ENCODE results near the gene IL15RA. TPM values are rescaled to one million over a fixed set of nuclear protein-coding genes. Genes with fewer than 3 reads are reported as not detected.

The IL15RA gene, protein sequence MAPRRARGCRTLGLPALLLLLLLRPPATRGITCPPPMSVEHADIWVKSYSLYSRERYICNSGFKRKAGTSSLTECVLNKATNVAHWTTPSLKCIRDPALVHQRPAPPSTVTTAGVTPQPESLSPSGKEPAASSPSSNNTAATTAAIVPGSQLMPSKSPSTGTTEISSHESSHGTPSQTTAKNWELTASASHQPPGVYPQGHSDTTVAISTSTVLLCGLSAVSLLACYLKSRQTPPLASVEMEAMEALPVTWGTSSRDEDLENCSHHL
- 16.9 and 18.2 TPM in 2 replicates for total RNA-seq (2013; cell fraction: nucleolus; rRNA removed)
- total RNA-seq (2014; rRNA removed) (14.7 and 15.2 TPM in 2 replicates), total RNA-seq (2014; rRNA removed; fragmentation: Illumina TruSeq; extraction: Trizol) (6.5 and 7.7 TPM in 2 replicates), total RNA-seq (2021) (9.9 and 12.1 TPM in 2 replicates), polyA plus RNA-seq (2011; rRNA removed) (6.5 and 12.0 TPM in 2 replicates), polyA plus RNA-seq (2014; fragmentation: Illumina TruSeq; extraction: Trizol) (7.8 and 9.8 TPM in 2 replicates), polyA plus RNA-seq (2014; fragmentation: Nextera tagmentation; extraction: Ambion mirVana) (1 to 10 TPM; 2.0 to 4.2 TPM), polyA plus RNA-seq (2014; rRNA removed) (13.3 and 14.8 TPM in 2 replicates), polyA plus RNA-seq (2016; fragmentation: Nextera tagmentation; extraction: Ambion mirVana) (10 to 100 TPM; 13.8 to 14.6 TPM), polyA minus RNA-seq (2011; rRNA and poly(A)+ RNA removed) (5.0 and 8.7 TPM in 2 replicates), Bru-seq, nascent RNA (percentile 81 among the genes with signal in this experiment), BruChase-seq, experiment 1, labeled RNA remaining after a 6-hour chase (percentile 71 among the genes with signal in this experiment), BruChase-seq, experiment 2, labeled RNA remaining after a 2-hour chase (percentile 68 among the genes with signal in this experiment)
- 4.5 TPM for polyA plus RNA-seq (2011; ENCODE audit: low read depth)
- 14.3 and 16.3 TPM in 2 replicates for polyA plus RNA-seq (2011; cell fraction: cytosol; rRNA removed)
- 14.8 and 16.5 TPM in 2 replicates for polyA plus RNA-seq (2011; cell fraction: nucleus; rRNA removed)
- polyA plus RNA-seq (2012) = 8.6 and 11.8 TPM in 2 replicates
- polyA minus RNA-seq (2011; cell fraction: cytosol; rRNA and poly(A)+ RNA removed) = 2.7 and 4.3 TPM in 2 replicates
- polyA minus RNA-seq (2011; cell fraction: nucleus; rRNA and poly(A)+ RNA removed) = 1.9 and 4.3 TPM in 2 replicates
- long read RNA-seq, experiment 1, transcript IL15RA-204 (7 exons, 1,626 nt) = major isoform, 5 of 16 reads
- long read RNA-seq, experiment 1, partial matches to known transcripts = 1 of 16 reads
- long read RNA-seq, experiment 1, other reads (novel, unspliced or antisense) = 3 of 16 reads
- long read RNA-seq, experiment 2, partial matches to known transcripts = 3 of 17 reads
- long read RNA-seq, experiment 2, other reads (novel, unspliced or antisense) = 9 of 17 reads

GRCh38 chr10:5977471-5978229, at the start of gene IL15RA:
Gene IL15RA (minus strand): TSS chr10:5977543. CDS start chr10:5977492, 51 bp downstream.
- no peak for DNase-seq (ENCODE audit: low read depth, low spot score)
- peak within 1 kb of the TSS; percentile 95 for H3K4me3 ChIP-seq
- no peak for FAIRE-seq
- no peaks in the 10 kb centered on the region; a peak in 1 of 4 replicates for H3K27me3 ChIP-seq (replicated peaks in 1 of 2; ENCODE audit: control insufficient read depth in 2 of 2, insufficient read depth in 2 of 2, low read length in 1 of 2)
- POLR2A ChIA-PET = interaction anchor here (1.0 to 5.2 kb wide), 6 partner anchors 12 to 166 kb away, joined by 3 to 29 read pairs (median 4); partner anchors contain the start of genes ANKRD16 and FBH1
- H3K9me3 ChIP-seq (replicated peaks; ENCODE audit: control insufficient read depth, insufficient read depth, low read length) = no peaks in the 10 kb centered on the region
- peak within 1 kb of the TSS; percentile 92 for H2AFZ ChIP-seq (ENCODE audit: control insufficient read depth, low read depth, low read length)
- RAD21 ChIA-PET (ENCODE audit: unreplicated experiment) = interaction anchor here (0.8 to 3.3 kb wide), 13 partner anchors 10 to 167 kb away, joined by 3 to 29 read pairs (median 5); partner anchors contain the start of genes ANKRD16, FBH1 and GDI2
- H3K36me3 ChIP-seq (ENCODE audit: control insufficient read depth in 2 of 2, insufficient read depth in 2 of 2, low read length in 1 of 2) = no peaks in the 10 kb centered on the region
- ATAC-seq = peak; percentile 78
- H3K4me1 ChIP-seq (ENCODE audit: control insufficient read depth, insufficient read depth, low read length) = peaks cover 12% of the 10 kb centered on the region
- H3K79me2 ChIP-seq (ENCODE audit: control insufficient read depth, insufficient read depth, low read length) = peaks cover 48% of the 10 kb centered on the region
- no TSS peak for BruUV-seq (replicated peaks)
- in situ Hi-C loops (cut with MboI) (no loop called here), intact Hi-C loops (cut with micrococcal nuclease; ENCODE audit: unreplicated experiment) (loop anchor here (2.0 to 5.0 kb wide), 6 partner anchors 73 to 290 kb away; partner anchors contain the start of genes FBH1, GDI2 and RBM17)
- H3K27ac ChIP-seq (ENCODE audit: control insufficient read depth, insufficient read depth) = peak within 1 kb of the TSS; percentile 88
- H3K4me2 ChIP-seq (ENCODE audit: control insufficient read depth, insufficient read depth) = peak within 1 kb of the TSS; percentile 46
- WGBS (ENCODE audit: insufficient coverage, insufficient replicate concordance, low lambda C conversion rate, missing lambda C conversion rate) = 1% methylated on average over 60 of the region's 80 CpGs
- peak within 1 kb of the TSS; percentile 87 for H3K9ac ChIP-seq (ENCODE audit: control insufficient read depth, insufficient read depth, low read length)
- SMC1A ChIA-PET (ENCODE audit: uncharacterized antibody, unreplicated experiment) = interaction anchor here (0.7 to 2.6 kb wide), 9 partner anchors 10 to 289 kb away, joined by 3 to 17 read pairs (median 4); partner anchors contain the start of genes ANKRD16 and FBH1
- CTCF ChIA-PET = interaction anchor here (0.6 to 4.5 kb wide), 7 partner anchors 10 to 111 kb away, joined by 3 to 25 read pairs (median 7); partner anchors contain the start of genes ANKRD16 and FBH1
- no peaks in the 10 kb centered on the region for H4K20me1 ChIP-seq (ENCODE audit: control insufficient read depth, insufficient read depth)
- TF ChIP-seq, protein P1, sequence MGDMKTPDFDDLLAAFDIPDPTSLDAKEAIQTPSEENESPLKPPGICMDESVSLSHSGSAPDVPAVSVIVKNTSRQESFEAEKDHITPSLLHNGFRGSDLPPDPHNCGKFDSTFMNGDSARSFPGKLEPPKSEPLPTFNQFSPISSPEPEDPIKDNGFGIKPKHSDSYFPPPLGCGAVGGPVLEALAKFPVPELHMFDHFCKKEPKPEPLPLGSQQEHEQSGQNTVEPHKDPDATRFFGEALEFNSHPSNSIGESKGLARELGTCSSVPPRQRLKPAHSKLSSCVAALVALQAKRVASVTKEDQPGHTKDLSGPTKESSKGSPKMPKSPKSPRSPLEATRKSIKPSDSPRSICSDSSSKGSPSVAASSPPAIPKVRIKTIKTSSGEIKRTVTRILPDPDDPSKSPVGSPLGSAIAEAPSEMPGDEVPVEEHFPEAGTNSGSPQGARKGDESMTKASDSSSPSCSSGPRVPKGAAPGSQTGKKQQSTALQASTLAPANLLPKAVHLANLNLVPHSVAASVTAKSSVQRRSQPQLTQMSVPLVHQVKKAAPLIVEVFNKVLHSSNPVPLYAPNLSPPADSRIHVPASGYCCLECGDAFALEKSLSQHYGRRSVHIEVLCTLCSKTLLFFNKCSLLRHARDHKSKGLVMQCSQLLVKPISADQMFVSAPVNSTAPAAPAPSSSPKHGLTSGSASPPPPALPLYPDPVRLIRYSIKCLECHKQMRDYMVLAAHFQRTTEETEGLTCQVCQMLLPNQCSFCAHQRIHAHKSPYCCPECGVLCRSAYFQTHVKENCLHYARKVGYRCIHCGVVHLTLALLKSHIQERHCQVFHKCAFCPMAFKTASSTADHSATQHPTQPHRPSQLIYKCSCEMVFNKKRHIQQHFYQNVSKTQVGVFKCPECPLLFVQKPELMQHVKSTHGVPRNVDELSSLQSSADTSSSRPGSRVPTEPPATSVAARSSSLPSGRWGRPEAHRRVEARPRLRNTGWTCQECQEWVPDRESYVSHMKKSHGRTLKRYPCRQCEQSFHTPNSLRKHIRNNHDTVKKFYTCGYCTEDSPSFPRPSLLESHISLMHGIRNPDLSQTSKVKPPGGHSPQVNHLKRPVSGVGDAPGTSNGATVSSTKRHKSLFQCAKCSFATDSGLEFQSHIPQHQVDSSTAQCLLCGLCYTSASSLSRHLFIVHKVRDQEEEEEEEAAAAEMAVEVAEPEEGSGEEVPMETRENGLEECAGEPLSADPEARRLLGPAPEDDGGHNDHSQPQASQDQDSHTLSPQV (IDR thresholded peaks at IDR 0.05) = 0 out of 2 replicates have a peak, but pooled peaks have one; percentile 34
- TF ChIP-seq SKIL (IDR thresholded peaks at IDR 0.05; ENCODE audit: low read depth, poor library complexity, severe bottlenecking) = no peak
- TF ChIP-seq ZBTB33 (IDR thresholded peaks at IDR 0.05) = no peak
- TF ChIP-seq TCF3 (IDR thresholded peaks at IDR 0.05; ENCODE audit: borderline replicate concordance, insufficient read depth, low read depth, low read length) = no peak; the same call in 1 of the 2 replicates
- TF ChIP-seq, protein P2, sequence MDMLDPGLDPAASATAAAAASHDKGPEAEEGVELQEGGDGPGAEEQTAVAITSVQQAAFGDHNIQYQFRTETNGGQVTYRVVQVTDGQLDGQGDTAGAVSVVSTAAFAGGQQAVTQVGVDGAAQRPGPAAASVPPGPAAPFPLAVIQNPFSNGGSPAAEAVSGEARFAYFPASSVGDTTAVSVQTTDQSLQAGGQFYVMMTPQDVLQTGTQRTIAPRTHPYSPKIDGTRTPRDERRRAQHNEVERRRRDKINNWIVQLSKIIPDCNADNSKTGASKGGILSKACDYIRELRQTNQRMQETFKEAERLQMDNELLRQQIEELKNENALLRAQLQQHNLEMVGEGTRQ (IDR thresholded peaks at IDR 0.05; ENCODE audit: borderline replicate concordance, low read depth, low read length) = no peak

Data from GM12878 (cell line).